ENCODE measurements around the gene C6orf120. TPM values are rescaled to one million over a fixed set of nuclear protein-coding genes. Genes with fewer than 3 reads are reported as not detected.

The C6orf120 gene
- total and polyA plus RNA-seq, 9 of the 15 experiments (the other 6 are each of a cell fraction or from before 2014, with no cell fraction given) = 7.7 to 44.9 (median 34.8) TPM

GRCh38 chr6:169723991-169724493, 22.1 kb downstream of the C6orf120 start (continued):
- TF ChIP-seq REST (IDR thresholded peaks at IDR 0.05; ENCODE audit: borderline replicate concordance) (no peak), REST (CRISPR knock-in tag; IDR thresholded peaks at IDR 0.05; ENCODE audit: low read depth) (peak; percentile 69; the same call in 1 of the 2 replicates), NRF1 (conservative IDR thresholded peaks at IDR 0.05 in 1 of 2, IDR thresholded peaks at IDR 0.05 in 1 of 2) (no peak), MAFG (tag; conservative IDR thresholded peaks at IDR 0.05) (no peak), VEZF1 (CRISPR knock-in tag; IDR thresholded peaks at IDR 0.05) (peak; percentile 59; the same call in 1 of the 2 replicates), KAT7 (CRISPR knock-in tag; IDR thresholded peaks at IDR 0.05; ENCODE audit: borderline replicate concordance) (no peak), KLF10 (CRISPR knock-in tag; IDR thresholded peaks at IDR 0.05) (no peak), NFIC (IDR thresholded peaks at IDR 0.05) (no peak), FOS (IDR thresholded peaks at IDR 0.05; ENCODE audit: extremely low read depth, insufficient read length) (no peak), TEAD1 (CRISPR knock-in tag; IDR thresholded peaks at IDR 0.05) (no peak), TAF9B (IDR thresholded peaks at IDR 0.05; ENCODE audit: partially characterized antibody) (no peak), ZNF395 (CRISPR knock-in tag; IDR thresholded peaks at IDR 0.05) (0 out of 2 replicates have a peak, but pooled peaks have one; percentile 53), MYNN (IDR thresholded peaks at IDR 0.05) (no peak), MYNN (CRISPR knock-in tag; IDR thresholded peaks at IDR 0.05) (no peak), SREBF2 (CRISPR knock-in tag; IDR thresholded peaks at IDR 0.05) (no peak), TAL1 (IDR thresholded peaks at IDR 0.05) (no peak), MTA3 (IDR thresholded peaks at IDR 0.05; ENCODE audit: borderline replicate concordance) (no peak), HDGF (IDR thresholded peaks at IDR 0.05) (no peak)
- TF ChIP-seq, protein P1, sequence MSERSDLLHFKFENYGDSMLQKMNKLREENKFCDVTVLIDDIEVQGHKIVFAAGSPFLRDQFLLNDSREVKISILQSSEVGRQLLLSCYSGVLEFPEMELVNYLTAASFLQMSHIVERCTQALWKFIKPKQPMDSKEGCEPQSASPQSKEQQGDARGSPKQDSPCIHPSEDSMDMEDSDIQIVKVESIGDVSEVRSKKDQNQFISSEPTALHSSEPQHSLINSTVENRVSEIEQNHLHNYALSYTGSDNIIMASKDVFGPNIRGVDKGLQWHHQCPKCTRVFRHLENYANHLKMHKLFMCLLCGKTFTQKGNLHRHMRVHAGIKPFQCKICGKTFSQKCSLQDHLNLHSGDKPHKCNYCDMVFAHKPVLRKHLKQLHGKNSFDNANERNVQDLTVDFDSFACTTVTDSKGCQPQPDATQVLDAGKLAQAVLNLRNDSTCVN (CRISPR knock-in tag; IDR thresholded peaks at IDR 0.05) = no peak

Data from K562 (cell line).